ENCODE data around the gene TNFRSF18. TPM values are rescaled to one million over a fixed set of nuclear protein-coding genes. Genes with fewer than 3 reads are reported as not detected.
A peak's percentile ranks its signal among the peaks of the same experiment; 100 is the strongest.

The TNFRSF18 gene
- total and polyA plus RNA-seq, 2 experiments from 2014 or later = 1.1 to 1.5 TPM

- Mint-ChIP-seq H3K27me3 (ENCODE audit: insufficient read depth, low read depth, poor library complexity) (peaks cover 23% of the 10 kb centered on the region), H3K4me1 (peaks cover 20% of the 10 kb centered on the region), H3K36me3 (ENCODE audit: low read depth) (peaks cover 2% of the 10 kb centered on the region; the same call in 1 of the 3 replicates), H3K9me3 (no peaks in the 10 kb centered on the region), H3K27ac (no peak overlapping the region; the same call in 1 of the 2 replicates), H3K4me3 (no peak overlapping the region; the same call in 2 of the 3 replicates)
- Histone ChIP-seq H3K79me2 (replicated peaks; ENCODE audit: insufficient read depth) (peaks cover 11% of the 10 kb centered on the region; the same call in 1 of the 2 replicates), H3K4me2 (0 out of 2 replicates have a peak overlapping the region, but pooled peaks have one; percentile 64), H3K36me3 (ENCODE audit: insufficient read depth) (no peaks in the 10 kb centered on the region), H3K4me1 (ENCODE audit: insufficient read depth) (peaks cover 14% of the 10 kb centered on the region; the same call in 1 of the 2 replicates), H3K9me2 (ENCODE audit: insufficient read depth) (no peaks in the 10 kb centered on the region), H3K27me3 (ENCODE audit: insufficient read depth) (no peaks in the 10 kb centered on the region), H3F3A (replicated peaks; ENCODE audit: low read depth) (0 out of 2 replicates have a peak, but pooled peaks cover 11% of the 10 kb centered on the region), H4K20me1 (replicated peaks; ENCODE audit: insufficient read depth) (no peaks in the 10 kb centered on the region), H2AFZ (no peak overlapping the region), H3K27ac (ENCODE audit: low read depth) (no peak overlapping the region), H3K4me3 (no peak overlapping the region)
- ATAC-seq (no peak), DNase-seq (ENCODE audit: low spot score) (no peak)
- TF ChIP-seq ZNF114 (CRISPR knock-in tag; IDR thresholded peaks at IDR 0.05) (no peak), EZH2phosphoT487 (IDR thresholded peaks at IDR 0.05; ENCODE audit: unreplicated experiment) (no peak), NANOG (IDR thresholded peaks at IDR 0.05; ENCODE audit: borderline replicate concordance) (no peak), STAT1 (IDR thresholded peaks at IDR 0.05; ENCODE audit: unreplicated experiment) (no peak)
These were observed 40.9 kb downstream of the TNFRSF18 start for GRCh38 chr1:1165485-1165884.

- TF ChIP-seq CTCF (conservative IDR thresholded peaks at IDR 0.05; ENCODE audit: low read depth in 2 of 2) = no peak
- TF ChIP-seq JUNB (IDR thresholded peaks at IDR 0.05; ENCODE audit: unreplicated experiment) = no peak
- no peaks in the 10 kb centered on the region for H3K9me2 ChIP-seq (ENCODE audit: insufficient read depth)
- H3K27me3 ChIP-seq (ENCODE audit: insufficient read depth) = no peaks in the 10 kb centered on the region
- H3K4me3 ChIP-seq = peak overlapping the region; percentile 44
- H3K27ac ChIP-seq (ENCODE audit: low read depth) = no peak overlapping the region; the same call in 1 of the 2 replicates
- H3F3A ChIP-seq (replicated peaks; ENCODE audit: low read depth) = 0 out of 2 replicates have a peak, but pooled peaks cover 11% of the 10 kb centered on the region
- H4K20me1 ChIP-seq (replicated peaks; ENCODE audit: insufficient read depth) = no peaks in the 10 kb centered on the region
- H3K27ac Mint-ChIP-seq = no peak overlapping the region; the same call in 1 of the 2 replicates
- H3K27me3 Mint-ChIP-seq (ENCODE audit: insufficient read depth, low read depth, poor library complexity) = peaks cover 23% of the 10 kb centered on the region
- peaks cover 2% of the 10 kb centered on the region; the same call in 1 of the 3 replicates for H3K36me3 Mint-ChIP-seq (ENCODE audit: low read depth)
- peaks cover 11% of the 10 kb centered on the region; the same call in 1 of the 2 replicates for H3K79me2 ChIP-seq (replicated peaks; ENCODE audit: insufficient read depth)
- DNase-seq (ENCODE audit: low spot score) (peak; percentile 83), ATAC-seq (peak; percentile 29)
- peak overlapping the region; percentile 67 for H3K4me2 ChIP-seq
- H3K9me3 Mint-ChIP-seq = no peaks in the 10 kb centered on the region
- peaks cover 16% of the 10 kb centered on the region for H3K4me1 Mint-ChIP-seq
- H2AFZ ChIP-seq = no peak overlapping the region; the same call in 1 of the 2 replicates
- H3K36me3 ChIP-seq (ENCODE audit: insufficient read depth) = no peaks in the 10 kb centered on the region
- peak overlapping the region; percentile 58; the same call in 1 of the 3 replicates for H3K4me3 Mint-ChIP-seq
- H3K4me1 ChIP-seq (ENCODE audit: insufficient read depth) = peaks cover 14% of the 10 kb centered on the region; the same call in 1 of the 2 replicates
These were observed 41.5 kb downstream of the TNFRSF18 start for GRCh38 chr1:1164701-1165451.

GRCh38 chr1:1164361-1164700 is 42.1 kb downstream of the TNFRSF18 start:
- peaks cover 14% of the 10 kb centered on the region for H3K4me1 Mint-ChIP-seq
- ATAC-seq (no peak), DNase-seq (ENCODE audit: low spot score) (no peak)
- H2AFZ ChIP-seq = peak overlapping the region; percentile 69; the same call in 1 of the 2 replicates
- H3K27me3 Mint-ChIP-seq (ENCODE audit: insufficient read depth, low read depth, poor library complexity) = peaks cover 24% of the 10 kb centered on the region
- peak overlapping the region; percentile 58 for H3K4me3 Mint-ChIP-seq
- H3K27ac ChIP-seq (ENCODE audit: low read depth) = no peak overlapping the region
- no peaks in the 10 kb centered on the region for H3K27me3 ChIP-seq (ENCODE audit: insufficient read depth)
- H3K4me2 ChIP-seq = peak overlapping the region; percentile 67
- H3K36me3 Mint-ChIP-seq (ENCODE audit: low read depth) = peaks cover 2% of the 10 kb centered on the region; the same call in 1 of the 3 replicates
- peaks cover 11% of the 10 kb centered on the region; the same call in 1 of the 2 replicates for H3K79me2 ChIP-seq (replicated peaks; ENCODE audit: insufficient read depth)
- no peaks in the 10 kb centered on the region for H3K36me3 ChIP-seq (ENCODE audit: insufficient read depth)
- H3K9me3 Mint-ChIP-seq = no peaks in the 10 kb centered on the region
- H4K20me1 ChIP-seq (replicated peaks; ENCODE audit: insufficient read depth) = no peaks in the 10 kb centered on the region
- no peaks in the 10 kb centered on the region for H3K9me2 ChIP-seq (ENCODE audit: insufficient read depth)
- no peak overlapping the region; the same call in 1 of the 2 replicates for H3K27ac Mint-ChIP-seq
- peak overlapping the region; percentile 44 for H3K4me3 ChIP-seq
- H3K4me1 ChIP-seq (ENCODE audit: insufficient read depth) = peaks cover 14% of the 10 kb centered on the region; the same call in 1 of the 2 replicates
- H3F3A ChIP-seq (replicated peaks; ENCODE audit: low read depth) = 0 out of 2 replicates have a peak, but pooled peaks cover 11% of the 10 kb centered on the region
- no peak for TF ChIP-seq ETS1 (IDR thresholded peaks at IDR 0.05)
- TF ChIP-seq NANOG (IDR thresholded peaks at IDR 0.05; ENCODE audit: borderline replicate concordance) = no peak
- TF ChIP-seq CREB1 (CRISPR knock-in tag; IDR thresholded peaks at IDR 0.05; ENCODE audit: low read depth) = no peak; the same call in 1 of the 2 replicates
- no peak for TF ChIP-seq ZNF331 (CRISPR knock-in tag; IDR thresholded peaks at IDR 0.05; ENCODE audit: low read depth)
- TF ChIP-seq EZH2 (IDR thresholded peaks at IDR 0.05; ENCODE audit: low read depth, unreplicated experiment) = no peak
- no peak for TF ChIP-seq STAT1 (IDR thresholded peaks at IDR 0.05; ENCODE audit: unreplicated experiment)
- TF ChIP-seq JUNB (IDR thresholded peaks at IDR 0.05; ENCODE audit: unreplicated experiment) = no peak
- no peak for TF ChIP-seq POLR2AphosphoS5 (IDR thresholded peaks at IDR 0.05; ENCODE audit: low read depth)
